HepG2 (cell line): Measurements from ENCODE around the gene GABBR2. TPM values are rescaled to one million over a fixed set of nuclear protein-coding genes. Genes with fewer than 3 reads are reported as not detected.

Experiments used
- ATAC-seq: fragments of 200-7000 bp; cut with Tn5 transposase; 3 replicates; pipeline ENCODE4 v1.9.1; 2020; ENCODE audit warnings: mild to moderate bottlenecking, moderate library complexity
- BruUV-seq: library from RNA; stranded (reverse); fragments of 400-500 nt; replicated peaks from 2 replicates; lab custom pipeline; 2021; lab: Mats Ljungman, UMichigan
- CTCF ChIA-PET: fragments of 300-600 bp; formaldehyde crosslinking; extraction: SDS; loops from one replicate; lab custom pipeline; 2021; ENCODE audit warnings: low total read pairs, inconsistent platforms, low intra/inter-chr PET ratio; lab: Yijun Ruan, JAX
- POLR2A ChIA-PET: fragments of 350-600 bp; sonication (Branson Sonifier 250); formaldehyde crosslinking; loops from one replicate; lab custom pipeline; 2020; ENCODE audit warnings: antibody characterized with exemption, inconsistent platforms; lab: Yijun Ruan, JAX
- DNase-seq: peaks from one replicate; pipeline ENCODE4 v3.0.0-alpha.2; 2015; ENCODE audit warnings: low spot score
- FAIRE-seq: peaks from 3 replicates; lab custom pipeline; 2011; peaks lifted over from hg19 to GRCh38; lab: Jason Lieb, UNC
- H2AFZ ChIP-seq: one replicate; pipeline ENCODE4 v1.6.1; 2011; ENCODE audit warnings: low read length, inconsistent platforms
- H3K27ac ChIP-seq: fragments of 300-600 bp; 3 replicates; pipeline ENCODE4 v1.8.0; 2011; ENCODE audit warnings: mixed run types, mild to moderate bottlenecking, mixed read lengths, low read length, inconsistent platforms; ENCODE audit not compliant: insufficient read depth; ENCODE audit errors: extremely low read length
- H3K27me3 ChIP-seq, 2 experiments: fragments of 200-600 bp in 1 of 2; 2 replicates in 1 of 2; 3 replicates in 1 of 2; pipeline versions ENCODE4 v1.6.0 to v1.8.0; 2011; ENCODE audit warnings: low read length in 2 of 2, mild to moderate bottlenecking in 2 of 2, moderate library complexity in 2 of 2, inconsistent platforms in 1 of 2; ENCODE audit not compliant: insufficient read depth in 2 of 2, control insufficient read depth in 1 of 2
- H3K36me3 ChIP-seq, 2 experiments: fragments of 200-600 bp in 1 of 2; replicated peaks in 1 of 2; 2 replicates in 1 of 2; 3 replicates in 1 of 2; pipeline versions ENCODE4 v1.5.1 to v1.8.0; 2011; ENCODE audit warnings: low read length in 2 of 2, inconsistent platforms in 1 of 2; ENCODE audit not compliant: insufficient read depth in 2 of 2, control insufficient read depth in 1 of 2
- H3K4me1 ChIP-seq: 2 replicates; pipeline ENCODE4 v1.5.1; 2012; ENCODE audit warnings: low read length, inconsistent platforms; ENCODE audit not compliant: insufficient read depth
- H3K4me2 ChIP-seq: 2 replicates; pipeline ENCODE4 v1.6.0; 2011; ENCODE audit warnings: low read depth, low read length, inconsistent platforms
- H3K4me3 ChIP-seq, 3 experiments: fragments of 200-600 bp in 1 of 3; sonication (generic), shearing (Covaris generic) in 1 of 3; replicated peaks in 1 of 3; 2 replicates each; pipeline ENCODE4 v1.5.1; 2011 to 2016; ENCODE audit warnings: low read length in 3 of 3, inconsistent platforms in 2 of 3, low read depth in 2 of 3, mild to moderate bottlenecking in 2 of 3, control low read depth in 1 of 3, mixed read lengths in 1 of 3; ENCODE audit not compliant: insufficient read depth in 1 of 3
- H3K79me2 ChIP-seq: one replicate; pipeline ENCODE4 v1.6.1; 2011; ENCODE audit warnings: low read length, inconsistent platforms; ENCODE audit not compliant: insufficient read depth
- H3K9ac ChIP-seq: 2 replicates; pipeline ENCODE4 v1.6.0; 2011; ENCODE audit warnings: mild to moderate bottlenecking, low read depth, low read length, inconsistent platforms; ENCODE audit not compliant: insufficient read depth
- H3K9me3 ChIP-seq: 2 replicates; pipeline ENCODE4 v1.5.1; 2012; ENCODE audit warnings: mild to moderate bottlenecking, low read length
- H4K20me1 ChIP-seq: 2 replicates; pipeline ENCODE4 v1.6.0; 2011; ENCODE audit warnings: inconsistent platforms, mild to moderate bottlenecking, low read length, moderate library complexity; ENCODE audit not compliant: insufficient read depth
- ARNT ChIP-seq: fragments of 450-650 bp; IDR thresholded peaks from 2 replicates; pipeline ENCODE4 v1.6.1; 2017
- CBX1 ChIP-seq: IDR thresholded peaks from one replicate; pipeline ENCODE4 v1.6.1; 2016; ENCODE audit warnings: antibody characterized with exemption, low read depth
- CHCHD3 ChIP-seq: sonication (generic); formaldehyde crosslinking; IDR thresholded peaks from 2 replicates; pipeline ENCODE4 v1.8.0; 2022; ENCODE audit warnings: mild to moderate bottlenecking, missing genetic modification reagents, moderate library complexity
- GPN1 ChIP-seq: sonication (generic); formaldehyde crosslinking; IDR thresholded peaks from 2 replicates; pipeline ENCODE4 v1.5.1; 2020; ENCODE audit warnings: missing genetic modification reagents, borderline replicate concordance
- HNF1B ChIP-seq: sonication (generic); formaldehyde crosslinking; IDR thresholded peaks from 2 replicates; pipeline ENCODE4 v1.5.1; 2020; ENCODE audit warnings: mild to moderate bottlenecking, moderate library complexity, missing genetic modification reagents
- KDM4B ChIP-seq: sonication (generic); formaldehyde crosslinking; IDR thresholded peaks from 2 replicates; pipeline ENCODE4 v1.4.0; 2020; ENCODE audit warnings: missing genetic modification reagents
- NCOA2 ChIP-seq: sonication (generic); formaldehyde crosslinking; IDR thresholded peaks from 2 replicates; pipeline ENCODE4 v1.8.0; 2022; ENCODE audit warnings: inconsistent platforms
- RXRB ChIP-seq: IDR thresholded peaks from 2 replicates; pipeline ENCODE4 v1.6.1; 2016; ENCODE audit warnings: borderline replicate concordance, missing genetic modification reagents, missing compliant biosample characterization
- SNAI1 ChIP-seq: sonication (generic); formaldehyde crosslinking; IDR thresholded peaks from 2 replicates; pipeline ENCODE4 v1.5.0; 2020; ENCODE audit warnings: mild to moderate bottlenecking, missing genetic modification reagents, borderline replicate concordance
- ZBTB3 ChIP-seq: sonication (generic); formaldehyde crosslinking; IDR thresholded peaks from 2 replicates; pipeline ENCODE4 v1.4.0; 2020; ENCODE audit warnings: low read depth, mild to moderate bottlenecking, moderate library complexity, missing genetic modification reagents, borderline replicate concordance
- ZBTB44 ChIP-seq: sonication (generic); formaldehyde crosslinking; IDR thresholded peaks from 2 replicates; pipeline ENCODE4 v1.4.0; 2020; ENCODE audit warnings: missing genetic modification reagents
- ZC3H4 ChIP-seq: sonication (generic); formaldehyde crosslinking; IDR thresholded peaks from 2 replicates; pipeline ENCODE4 v1.4.0; 2020; ENCODE audit warnings: missing genetic modification reagents, borderline replicate concordance
- ZNF180 ChIP-seq: sonication (generic); formaldehyde crosslinking; IDR thresholded peaks from 2 replicates; pipeline ENCODE4 v1.4.0; 2020; ENCODE audit warnings: low read depth, missing genetic modification reagents, borderline replicate concordance
- ZNF205 ChIP-seq: IDR thresholded peaks from 2 replicates; pipeline ENCODE4 v1.6.1; 2018; ENCODE audit warnings: missing biosample characterization, missing genetic modification reagents
- ZNF569 ChIP-seq: sonication (generic); formaldehyde crosslinking; IDR thresholded peaks from 2 replicates; pipeline ENCODE4 v1.5.0; 2020; ENCODE audit warnings: mild to moderate bottlenecking, missing genetic modification reagents, moderate library complexity, borderline replicate concordance
- ZNF737 ChIP-seq: sonication (generic); formaldehyde crosslinking; IDR thresholded peaks from 2 replicates; pipeline ENCODE4 v1.5.0; 2020; ENCODE audit warnings: missing genetic modification reagents, mild to moderate bottlenecking, borderline replicate concordance
- ZNF816 ChIP-seq: sonication (generic); formaldehyde crosslinking; IDR thresholded peaks from 2 replicates; pipeline ENCODE4 v1.8.0; 2022; ENCODE audit warnings: missing genetic modification reagents, mild to moderate bottlenecking, borderline replicate concordance
- WGBS: methylation state at CpG from one replicate; pipeline ENCODE4 v1.1.6; 2017; ENCODE audit warnings: low lambda C conversion rate; 5-methylcytosine and 5-hydroxymethylcytosine counted together
- in situ Hi-C: cut with HindIII; loops from 2 replicates; pipeline ENCODE4 v1.10.0; 2017; ENCODE audit warnings: low pct_unique_long_range_greater_than_20kb; ENCODE audit not compliant: extremely low pct_ligation_motif_present
- intact Hi-C: fragments of 100-400 bp; cut with micrococcal nuclease; formaldehyde crosslinking; loops from one replicate; pipeline ENCODE4 v1.10.0; 2022; ENCODE audit not compliant: unreplicated experiment
- polyA plus RNA-seq, 8 experiments: library from polyadenylated mRNA; depleted of rRNA in 3 of 8; stranded (reverse) in 7 of 8; unstranded in 1 of 8; fragments of >200 nt; fragmentation: Illumina TruSeq in 4 of 8; extraction: Trizol in 4 of 8; gene quantifications; 2 replicates each; pipeline versions ENCODE4 v1.2.1 to v1.2.3, GENCODE V29; 2011 to 2016; ENCODE audit warnings: low read depth in 4 of 8, missing spikeins in 1 of 8, mixed read lengths in 1 of 8; ENCODE audit not compliant: insufficient read depth in 1 of 8
- total RNA-seq, 5 experiments: library from RNA; depleted of rRNA; stranded (reverse); fragments of >200 nt; fragmentation: Illumina TruSeq; extraction: Trizol; gene quantifications; 2 replicates each; pipeline ENCODE4 v1.2.3, GENCODE V29; 2016; ENCODE audit warnings: low read depth in 1 of 5
- TF ChIP-seq, protein P1 (sequence below): sonication (generic); formaldehyde crosslinking; conservative IDR thresholded peaks from 2 replicates; pipeline ENCODE4 v1.8.0; 2022; ENCODE audit warnings: missing genetic modification reagents
- TF ChIP-seq, protein P2 (sequence below): sonication (generic); formaldehyde crosslinking; IDR thresholded peaks from 2 replicates; pipeline ENCODE4 v1.4.0; 2020; ENCODE audit warnings: mild to moderate bottlenecking, missing genetic modification reagents
- TF ChIP-seq, protein P3 (sequence below): sonication (generic); formaldehyde crosslinking; IDR thresholded peaks from 2 replicates; pipeline ENCODE4 v1.4.0; 2020; ENCODE audit warnings: missing genetic modification reagents

Gene GABBR2
- total and polyA plus RNA-seq, 2 of the 13 experiments (the other 11 are each of a cell fraction or from before 2014, with no cell fraction given): 0.02 TPM; not detected in 1

DNA sequence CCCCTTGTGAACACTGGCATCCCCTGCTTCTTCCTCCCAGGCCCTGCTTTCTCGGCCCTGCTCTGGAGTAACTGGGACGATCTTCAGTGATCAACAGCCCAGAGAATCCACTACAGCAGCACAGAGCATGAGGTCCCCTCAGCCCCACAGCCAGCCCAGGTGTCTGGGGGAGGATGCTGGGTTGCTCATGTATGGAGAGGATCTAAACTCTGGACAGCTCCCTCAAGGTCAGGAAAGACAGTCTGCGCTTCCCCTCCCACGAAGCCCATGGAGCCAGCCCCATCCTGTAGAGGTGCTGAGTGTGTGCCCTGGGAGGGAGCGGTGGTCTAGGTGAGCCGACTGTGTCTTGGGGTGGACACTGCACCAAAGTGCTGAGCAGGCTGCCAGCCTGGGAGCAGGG, 190.2 kb downstream of the GABBR2 start:
- Histone ChIP-seq H3K9me3 (no peaks in the 10 kb centered on the region), H3K4me1 (no peaks in the 10 kb centered on the region), H4K20me1 (no peaks in the 10 kb centered on the region), H2AFZ (no peak overlapping the region), H3K4me3 (no peak overlapping the region), H3K79me2 (no peaks in the 10 kb centered on the region)
- ATAC-seq (no peak), FAIRE-seq (no peak), DNase-seq (no peak)
- ChIA-PET CTCF (no interaction called here), POLR2A (no interaction called here)
- BruUV-seq: no TSS peak
- 13% methylated on average over 3 of the region's 6 CpGs for WGBS
- in situ Hi-C loops: no loop called here
- TF ChIP-seq ZBTB3 (CRISPR knock-in tag): no peak
- TF ChIP-seq ZNF569 (CRISPR knock-in tag): no peak
- TF ChIP-seq, protein P1, sequence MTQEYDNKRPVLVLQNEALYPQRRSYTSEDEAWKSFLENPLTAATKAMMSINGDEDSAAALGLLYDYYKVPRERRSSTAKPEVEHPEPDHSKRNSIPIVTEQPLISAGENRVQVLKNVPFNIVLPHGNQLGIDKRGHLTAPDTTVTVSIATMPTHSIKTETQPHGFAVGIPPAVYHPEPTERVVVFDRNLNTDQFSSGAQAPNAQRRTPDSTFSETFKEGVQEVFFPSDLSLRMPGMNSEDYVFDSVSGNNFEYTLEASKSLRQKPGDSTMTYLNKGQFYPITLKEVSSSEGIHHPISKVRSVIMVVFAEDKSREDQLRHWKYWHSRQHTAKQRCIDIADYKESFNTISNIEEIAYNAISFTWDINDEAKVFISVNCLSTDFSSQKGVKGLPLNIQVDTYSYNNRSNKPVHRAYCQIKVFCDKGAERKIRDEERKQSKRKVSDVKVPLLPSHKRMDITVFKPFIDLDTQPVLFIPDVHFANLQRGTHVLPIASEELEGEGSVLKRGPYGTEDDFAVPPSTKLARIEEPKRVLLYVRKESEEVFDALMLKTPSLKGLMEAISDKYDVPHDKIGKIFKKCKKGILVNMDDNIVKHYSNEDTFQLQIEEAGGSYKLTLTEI (CRISPR knock-in tag): no peak
- no peak for TF ChIP-seq KDM4B (CRISPR knock-in tag)
- no peak for TF ChIP-seq NCOA2 (CRISPR knock-in tag)
- TF ChIP-seq ZNF816: no peak
- no peak for TF ChIP-seq HNF1B (CRISPR knock-in tag)
- TF ChIP-seq, protein P2, sequence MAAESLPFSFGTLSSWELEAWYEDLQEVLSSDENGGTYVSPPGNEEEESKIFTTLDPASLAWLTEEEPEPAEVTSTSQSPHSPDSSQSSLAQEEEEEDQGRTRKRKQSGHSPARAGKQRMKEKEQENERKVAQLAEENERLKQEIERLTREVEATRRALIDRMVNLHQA (CRISPR knock-in tag): no peak
- TF ChIP-seq CBX1: no peak
- TF ChIP-seq ZC3H4 (CRISPR knock-in tag): no peak
- TF ChIP-seq ARNT: no peak
- no peak for TF ChIP-seq ZNF180 (CRISPR knock-in tag)
- TF ChIP-seq ZNF205: no peak
- TF ChIP-seq, protein P3, sequence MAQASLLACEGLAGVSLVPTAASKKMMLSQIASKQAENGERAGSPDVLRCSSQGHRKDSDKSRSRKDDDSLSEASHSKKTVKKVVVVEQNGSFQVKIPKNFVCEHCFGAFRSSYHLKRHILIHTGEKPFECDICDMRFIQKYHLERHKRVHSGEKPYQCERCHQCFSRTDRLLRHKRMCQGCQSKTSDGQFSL: no peak
- no peak for TF ChIP-seq SNAI1 (CRISPR knock-in tag)
- no peak for TF ChIP-seq ZBTB44
- no peak for TF ChIP-seq RXRB (CRISPR knock-in tag)
- TF ChIP-seq GPN1 (CRISPR knock-in tag): no peak
- no peak for TF ChIP-seq ZNF737 (CRISPR knock-in tag)
- TF ChIP-seq CHCHD3: no peak
- TF ChIP-seq, all 625 proteins: peak for 0
- no peaks in the 10 kb centered on the region for H3K36me3 ChIP-seq
- no peaks in the 10 kb centered on the region for H3K27me3 ChIP-seq
- no peak overlapping the region for H3K9ac ChIP-seq
- H3K4me2 ChIP-seq: no peak overlapping the region
- intact Hi-C loops: no loop called here
- no peak overlapping the region for H3K27ac ChIP-seq
